SK-N-MC (cell line): ENCODE data around the gene TXNIP.

ENCODE experiments used
- DNase-seq: peaks from one replicate; pipeline ENCODE4 v3.0.0-alpha.2; 2011; ENCODE audit warnings: low read depth, low spot score
- H3K27ac ChIP-seq: fragments of 200-600 bp; sonication (generic); 2 replicates; pipeline ENCODE4 v1.5.1; 2016; ENCODE audit warnings: mixed run types
- H3K36me3 ChIP-seq: fragments of 200-600 bp; sonication (generic); 2 replicates; pipeline ENCODE4 v1.6.1; 2017; ENCODE audit warnings: antibody characterized with exemption, low read length, mixed read lengths; ENCODE audit not compliant: insufficient read depth
- H3K4me3 ChIP-seq: fragments of 200-600 bp; sonication (generic); 2 replicates; pipeline ENCODE4 v1.5.1; 2016
- H3K9ac ChIP-seq: fragments of 200-600 bp; sonication (generic); 2 replicates; pipeline ENCODE4 v1.8.0; 2017; ENCODE audit warnings: mixed run types, mixed read lengths; ENCODE audit not compliant: insufficient read length
- H3K9me3 ChIP-seq: fragments of 200-600 bp; sonication (generic); 2 replicates; pipeline ENCODE4 v1.6.1; 2017; ENCODE audit warnings: low read depth, mild to moderate bottlenecking, antibody characterized with exemption, low read length, moderate library complexity, mixed read lengths
- EZH2 ChIP-seq: fragments of 200-600 bp; sonication (generic); IDR thresholded peaks from one replicate; pipeline ENCODE4 v1.6.1; 2017; ENCODE audit warnings: antibody characterized with exemption
- FOXP2 ChIP-seq: optimal IDR thresholded peaks from 2 replicates; pipeline ENCODE3; 2011; ENCODE audit warnings: mild to moderate bottlenecking, moderate library complexity; ENCODE audit not compliant: insufficient read depth; ENCODE audit errors: extremely low read length, control extremely low read depth
- POLR2AphosphoS5 ChIP-seq: IDR thresholded peaks from 2 replicates; pipeline ENCODE4 v1.6.1; 2012; ENCODE audit warnings: mild to moderate bottlenecking, low read depth, low read length, borderline replicate concordance

The TXNIP gene

DNA sequence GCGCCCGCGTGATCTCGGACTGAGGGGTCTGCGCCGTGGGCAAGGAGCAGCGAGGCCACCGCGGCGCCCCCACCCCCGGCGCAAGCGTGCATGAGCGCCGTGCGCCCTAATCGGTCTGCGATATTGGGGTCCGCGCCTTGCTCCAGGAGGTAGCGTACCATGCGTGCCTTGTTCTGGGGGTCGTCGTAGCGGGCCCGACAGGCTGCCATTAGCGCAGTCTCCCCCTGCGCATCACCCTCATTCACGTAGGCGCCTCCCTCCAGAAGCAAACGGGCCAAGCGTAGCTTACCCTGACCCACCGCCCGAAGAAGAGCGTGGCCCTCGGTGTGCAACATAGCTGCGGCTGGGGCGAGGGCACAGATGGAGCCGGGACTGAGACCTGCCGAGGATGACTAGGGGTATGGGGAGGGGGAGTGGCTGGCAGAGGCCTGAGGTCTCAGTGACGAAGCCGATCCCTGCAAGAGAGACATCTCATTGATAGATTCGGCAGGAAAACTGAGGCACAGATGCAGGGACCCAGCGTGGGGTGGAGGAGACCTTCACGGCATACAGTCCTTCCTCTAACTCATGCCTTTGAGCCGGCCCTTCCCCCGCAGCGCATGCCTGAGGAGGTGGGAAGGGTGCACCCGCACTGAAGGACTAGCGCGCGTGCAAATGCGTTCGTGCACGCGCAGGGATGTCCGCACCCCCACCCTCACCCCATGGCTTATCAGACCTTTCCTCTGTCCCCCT is 34.8 kb downstream of the TXNIP start:
- no peak overlapping the region for H3K9ac ChIP-seq
- no peak for DNase-seq

DNA sequence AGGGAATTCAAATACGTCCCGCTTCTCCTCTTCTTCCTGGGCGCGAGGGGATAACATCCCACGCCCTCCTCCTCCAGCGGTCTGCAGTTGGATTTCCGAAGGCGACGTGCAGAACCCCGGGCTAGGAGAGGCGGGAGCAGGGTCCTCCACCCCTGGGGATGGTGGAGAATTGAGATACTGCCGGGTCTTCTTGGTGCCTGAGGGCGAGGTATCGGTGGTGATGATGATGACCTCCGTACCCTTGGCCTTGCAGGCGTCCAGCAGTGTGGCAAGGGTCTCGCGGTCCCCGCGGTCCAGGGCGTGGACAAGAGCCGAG is 35.3 kb downstream of the TXNIP start:
- peak overlapping the region; percentile 38 for H3K9ac ChIP-seq

More for the DNA sequence above, 34.8 kb downstream of the TXNIP start:
- Histone ChIP-seq H3K4me3 (peak overlapping the region; percentile 91), H3K27ac (no peak overlapping the region), H3K9me3 (no peaks in the 10 kb centered on the region), H3K36me3 (no peaks in the 10 kb centered on the region)
- no peak for TF ChIP-seq EZH2

DNA sequence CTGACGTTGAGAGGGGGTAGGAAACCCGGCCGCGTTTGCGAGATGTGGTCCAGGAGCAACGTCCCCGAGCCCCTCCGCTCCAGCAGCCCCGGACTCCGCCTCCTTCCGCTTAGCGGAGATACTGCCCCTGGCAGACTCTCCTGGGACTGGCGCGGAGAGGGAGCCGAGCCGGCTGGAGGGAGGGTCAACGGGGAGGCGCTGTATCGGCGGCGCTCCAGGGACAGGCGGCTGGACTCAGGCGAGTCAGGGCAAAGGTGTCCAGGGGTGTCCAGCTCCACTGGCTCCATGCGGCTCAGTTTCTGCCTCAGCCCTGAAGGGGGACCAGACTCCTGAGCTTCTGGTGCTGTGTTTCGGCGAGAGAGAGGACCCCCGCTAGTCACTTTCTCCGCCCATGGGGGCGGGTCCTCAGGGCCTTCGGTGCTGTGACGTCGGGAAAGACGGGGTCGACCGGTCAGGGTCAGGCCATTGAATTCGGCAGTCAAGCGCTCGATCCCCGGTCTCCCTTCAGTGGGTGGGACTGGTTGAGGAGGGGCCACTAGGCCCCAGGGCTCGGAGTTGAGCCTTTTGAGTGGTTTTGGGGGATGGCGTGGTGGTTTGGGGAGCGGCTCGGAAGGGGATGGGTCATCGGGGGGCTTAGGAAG is 35.8 kb downstream of the TXNIP start:
- Histone ChIP-seq H3K4me3 (peak overlapping the region; percentile 91), H3K27ac (peak overlapping the region; percentile 18; the same call in 1 of the 2 replicates)

More for the DNA sequence above, 35.3 kb downstream of the TXNIP start:
- no peak for DNase-seq
- no peaks in the 10 kb centered on the region for H3K9me3 ChIP-seq
- H3K36me3 ChIP-seq: no peaks in the 10 kb centered on the region
- TF ChIP-seq EZH2: no peak
- no peak for TF ChIP-seq FOXP2
- no peak for TF ChIP-seq POLR2AphosphoS5
- peak overlapping the region; percentile 91 for H3K4me3 ChIP-seq
- no peak overlapping the region for H3K27ac ChIP-seq

DNA sequence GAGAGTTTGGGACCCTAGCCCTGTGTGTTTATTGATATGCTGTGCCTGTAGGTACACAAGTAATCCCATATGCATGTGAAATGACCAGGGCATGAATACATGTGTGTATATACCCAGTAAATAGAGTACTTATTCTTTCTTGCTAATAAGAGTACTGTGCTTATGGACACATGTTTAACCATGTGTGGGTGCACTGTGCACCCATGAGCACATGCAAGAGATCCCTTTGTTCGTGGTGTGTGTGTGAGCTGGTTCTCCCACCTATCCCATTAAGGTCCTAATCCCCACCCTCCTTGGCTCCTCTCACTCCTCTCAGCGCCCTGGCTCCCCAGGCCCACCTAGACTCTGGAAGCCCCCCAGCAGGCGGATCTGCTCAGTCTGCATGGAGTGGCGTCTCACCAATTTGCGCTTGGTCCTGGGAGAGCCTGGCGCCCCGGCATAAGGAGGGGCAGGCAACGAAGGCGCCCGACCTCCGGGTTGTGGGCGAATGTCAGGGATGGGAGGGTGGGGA is 36.4 kb downstream of the TXNIP start:
- peak overlapping the region; percentile 91 for H3K4me3 ChIP-seq
- no peak for DNase-seq
- H3K27ac ChIP-seq: 0 out of 2 replicates have a peak overlapping the region, but pooled peaks have one; percentile 16
- H3K36me3 ChIP-seq: no peaks in the 10 kb centered on the region
- no peak overlapping the region for H3K9ac ChIP-seq
- H3K9me3 ChIP-seq: no peaks in the 10 kb centered on the region
- TF ChIP-seq POLR2AphosphoS5: no peak
- no peak for TF ChIP-seq FOXP2
- no peak for TF ChIP-seq EZH2

More for the DNA sequence above, 35.8 kb downstream of the TXNIP start:
- DNase-seq: no peak
- peak; percentile 78 for TF ChIP-seq FOXP2
- no peak for TF ChIP-seq EZH2
- TF ChIP-seq POLR2AphosphoS5: peak; percentile 77
- H3K36me3 ChIP-seq: no peaks in the 10 kb centered on the region
- H3K9ac ChIP-seq: peak overlapping the region; percentile 38
- H3K9me3 ChIP-seq: no peaks in the 10 kb centered on the region

DNA sequence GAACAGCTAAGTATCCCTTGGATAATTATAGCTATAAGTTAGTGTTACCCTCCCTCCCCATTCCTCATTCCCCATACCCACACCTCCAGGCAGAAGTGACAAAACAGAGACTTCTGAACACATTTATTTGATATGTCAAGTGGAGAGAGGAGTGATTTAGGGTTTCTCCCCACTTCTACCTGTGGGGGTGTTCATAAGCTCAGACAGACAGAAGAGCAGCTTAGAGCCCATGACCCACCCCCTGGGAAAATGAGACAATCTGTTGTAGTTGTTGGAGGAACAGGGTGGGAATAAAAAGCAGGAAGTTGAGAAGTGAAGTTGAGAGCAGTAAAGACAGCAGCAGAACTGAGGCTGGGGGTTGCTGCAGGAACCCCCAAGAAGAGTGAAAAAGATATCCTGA is 37.0 kb downstream of the TXNIP start:
- H3K9ac ChIP-seq: no peak overlapping the region
- peak overlapping the region; percentile 91; the same call in 1 of the 2 replicates for H3K4me3 ChIP-seq
- 0 out of 2 replicates have a peak overlapping the region, but pooled peaks have one; percentile 16 for H3K27ac ChIP-seq
- no peak for DNase-seq
- no peaks in the 10 kb centered on the region for H3K9me3 ChIP-seq
- no peaks in the 10 kb centered on the region for H3K36me3 ChIP-seq
- TF ChIP-seq FOXP2 (no peak), EZH2 (no peak), POLR2AphosphoS5 (no peak)

DNA sequence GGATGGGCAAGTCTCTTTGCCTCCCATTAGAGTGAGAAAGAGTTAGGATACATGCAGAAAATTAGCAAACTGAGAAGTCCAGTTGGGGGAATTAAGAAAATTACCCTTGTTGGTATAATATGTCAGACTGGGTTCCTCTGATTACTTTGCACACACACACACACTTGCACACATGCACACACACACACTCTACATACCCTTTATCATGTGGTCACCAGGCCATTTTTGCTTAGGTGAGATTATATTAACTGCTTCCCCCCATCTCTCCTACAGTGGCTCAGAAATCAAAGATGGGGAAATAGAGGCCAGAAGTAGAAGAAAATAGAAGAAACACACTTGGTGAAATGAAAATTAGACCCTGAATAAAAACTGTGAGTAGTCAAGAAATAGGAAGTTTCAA is 37.6 kb downstream of the TXNIP start:
- Histone ChIP-seq H3K4me3 (no peak overlapping the region), H3K9me3 (no peaks in the 10 kb centered on the region), H3K36me3 (no peaks in the 10 kb centered on the region), H3K27ac (no peak overlapping the region), H3K9ac (no peak overlapping the region)
- TF ChIP-seq FOXP2 (no peak), POLR2AphosphoS5 (no peak), EZH2 (no peak)
- DNase-seq: no peak

DNA sequence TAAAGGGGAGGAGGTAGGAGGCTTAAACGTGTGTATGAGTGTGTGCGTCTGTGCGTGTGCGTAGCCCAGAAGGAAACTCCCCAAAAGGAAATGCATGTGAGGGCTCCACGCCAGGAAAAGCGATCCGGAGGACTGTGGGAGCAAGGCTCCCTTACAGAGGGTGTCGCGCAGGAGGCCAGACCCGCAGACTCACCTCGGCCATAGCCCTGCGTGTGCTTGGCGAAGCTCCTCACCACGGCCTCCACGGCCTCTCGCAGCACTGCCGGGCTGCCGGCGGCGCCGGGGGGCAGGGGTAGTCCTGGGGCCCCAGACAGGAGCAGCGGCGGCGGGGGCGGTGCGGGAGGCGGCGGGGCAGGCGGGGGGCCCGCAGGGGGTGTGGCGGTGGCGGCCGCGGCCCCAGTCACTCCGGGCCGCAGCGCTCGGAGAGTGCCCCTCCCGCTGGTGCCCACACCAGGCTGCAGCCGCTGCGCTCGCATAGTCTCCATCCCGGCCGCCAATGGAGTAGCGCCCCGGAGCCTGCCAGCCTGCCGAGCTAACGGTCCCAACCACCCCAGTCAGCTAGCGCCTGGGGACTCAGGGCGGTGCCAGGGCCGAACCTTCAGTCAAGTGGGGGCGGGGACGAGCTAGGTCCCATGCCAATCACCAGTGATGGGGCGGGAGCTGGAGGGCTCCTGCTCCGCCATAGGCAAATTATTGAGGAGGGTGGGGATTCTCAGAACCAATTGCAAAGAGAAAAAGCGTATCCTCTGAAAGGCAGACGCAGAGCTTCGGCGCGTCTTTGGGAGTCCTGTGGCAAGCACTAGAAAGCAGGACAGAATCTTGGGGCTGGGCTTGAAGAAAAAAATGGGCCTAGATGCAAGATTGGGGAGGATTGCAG is 38.7 kb downstream of the TXNIP start, which contains the start of gene LIX1L:
TSS of gene LIX1L (minus strand) at position 575 of the 877 bp plus-strand sequence. CDS start at position 485, 90 bp downstream.
- peak within 1 kb of the TSS; percentile 81 for H3K9ac ChIP-seq
- no peaks in the 10 kb centered on the region for H3K9me3 ChIP-seq
- H3K36me3 ChIP-seq: no peaks in the 10 kb centered on the region; the same call in 1 of the 2 replicates
- H3K4me3 ChIP-seq: peak within 1 kb of the TSS; percentile 88
- peak within 1 kb of the TSS; percentile 79 for H3K27ac ChIP-seq
- DNase-seq: peak; percentile 88
- TF ChIP-seq FOXP2 (no peak), EZH2 (no peak), POLR2AphosphoS5 (peak; percentile 81)

DNA sequence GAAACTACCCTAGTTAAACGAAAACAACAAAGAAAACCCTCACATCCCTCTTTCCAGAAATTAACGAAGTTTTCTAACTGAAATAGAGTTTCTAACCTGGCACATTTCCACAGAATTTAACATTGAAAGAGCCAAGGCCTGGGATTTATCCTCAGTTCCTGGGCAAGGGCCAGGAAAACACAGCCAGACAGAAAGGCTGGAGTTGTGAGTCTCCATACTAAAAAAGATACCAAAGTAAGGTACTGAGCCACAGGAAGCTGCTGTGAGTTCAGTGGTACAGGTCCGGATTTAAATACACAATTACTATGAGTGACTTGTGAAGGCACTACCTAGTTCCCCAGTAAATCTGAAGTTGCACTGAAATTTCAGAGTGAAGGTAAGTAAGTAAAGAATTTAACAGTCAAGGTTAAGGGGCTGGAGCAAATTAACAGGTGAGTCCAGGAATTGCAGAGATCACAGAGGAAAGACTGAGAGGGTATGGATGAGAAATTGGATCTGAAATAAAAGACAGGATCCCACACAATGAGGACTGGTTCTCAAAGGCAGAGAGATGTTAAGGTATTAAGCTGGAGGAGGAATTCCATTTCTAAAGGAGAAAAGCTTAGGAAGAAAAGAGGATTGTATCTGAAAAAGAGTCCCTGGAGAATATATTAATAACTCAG is 39.5 kb downstream of the TXNIP start:
- no peak for DNase-seq
- H3K9ac ChIP-seq: peak overlapping the region; percentile 81
- H3K4me3 ChIP-seq: peak overlapping the region; percentile 88
- H3K9me3 ChIP-seq: no peaks in the 10 kb centered on the region
- peak overlapping the region; percentile 79 for H3K27ac ChIP-seq
- TF ChIP-seq FOXP2 (no peak), POLR2AphosphoS5 (no peak), EZH2 (no peak)
- no peaks in the 10 kb centered on the region; the same call in 1 of the 2 replicates for H3K36me3 ChIP-seq
